22Rv1 (cell line): Measurements from ENCODE around the gene RRN3.
A peak's percentile ranks its signal among the peaks of the same experiment; 100 is the strongest.

Experiments
- H3K27ac ChIP-seq: fragments of 450-650 bp; 2 replicates; pipeline ENCODE4 v1.5.1; 2017
- ZFX ChIP-seq: fragments of 450-650 bp; IDR thresholded peaks from 2 replicates; pipeline ENCODE4 v1.6.1; 2017; ENCODE audit warnings: antibody characterized with exemption, borderline replicate concordance
- TF ChIP-seq, protein P1 (sequence below): fragments of 450-650 bp; IDR thresholded peaks from 2 replicates; pipeline ENCODE4 v1.5.1; 2017; ENCODE audit warnings: mild to moderate bottlenecking

The RRN3 gene

DNA sequence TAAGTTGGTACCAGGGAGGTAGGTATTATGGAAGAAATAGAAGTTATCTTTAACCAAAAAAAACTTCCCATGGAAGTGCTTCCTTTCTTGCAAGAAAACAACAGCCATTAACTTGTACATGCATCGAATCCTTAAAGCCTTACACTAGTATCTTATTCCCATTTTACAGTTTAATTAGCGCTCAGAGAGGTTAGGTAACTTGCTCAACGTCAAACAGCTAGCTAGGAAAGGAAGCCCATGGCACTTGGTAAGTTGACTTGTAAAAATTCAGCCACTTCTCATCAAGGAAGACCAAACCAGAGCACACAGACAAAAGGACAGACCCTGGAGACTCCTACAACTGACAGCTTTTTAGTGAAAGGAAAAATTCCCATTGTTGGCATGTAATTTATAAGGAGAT, 34.7 kb downstream of the RRN3 start:
- no peak overlapping the region for H3K27ac ChIP-seq
- TF ChIP-seq ZFX, result no peak
- TF ChIP-seq, protein P1, sequence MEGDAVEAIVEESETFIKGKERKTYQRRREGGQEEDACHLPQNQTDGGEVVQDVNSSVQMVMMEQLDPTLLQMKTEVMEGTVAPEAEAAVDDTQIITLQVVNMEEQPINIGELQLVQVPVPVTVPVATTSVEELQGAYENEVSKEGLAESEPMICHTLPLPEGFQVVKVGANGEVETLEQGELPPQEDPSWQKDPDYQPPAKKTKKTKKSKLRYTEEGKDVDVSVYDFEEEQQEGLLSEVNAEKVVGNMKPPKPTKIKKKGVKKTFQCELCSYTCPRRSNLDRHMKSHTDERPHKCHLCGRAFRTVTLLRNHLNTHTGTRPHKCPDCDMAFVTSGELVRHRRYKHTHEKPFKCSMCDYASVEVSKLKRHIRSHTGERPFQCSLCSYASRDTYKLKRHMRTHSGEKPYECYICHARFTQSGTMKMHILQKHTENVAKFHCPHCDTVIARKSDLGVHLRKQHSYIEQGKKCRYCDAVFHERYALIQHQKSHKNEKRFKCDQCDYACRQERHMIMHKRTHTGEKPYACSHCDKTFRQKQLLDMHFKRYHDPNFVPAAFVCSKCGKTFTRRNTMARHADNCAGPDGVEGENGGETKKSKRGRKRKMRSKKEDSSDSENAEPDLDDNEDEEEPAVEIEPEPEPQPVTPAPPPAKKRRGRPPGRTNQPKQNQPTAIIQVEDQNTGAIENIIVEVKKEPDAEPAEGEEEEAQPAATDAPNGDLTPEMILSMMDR, result no peak

DNA sequence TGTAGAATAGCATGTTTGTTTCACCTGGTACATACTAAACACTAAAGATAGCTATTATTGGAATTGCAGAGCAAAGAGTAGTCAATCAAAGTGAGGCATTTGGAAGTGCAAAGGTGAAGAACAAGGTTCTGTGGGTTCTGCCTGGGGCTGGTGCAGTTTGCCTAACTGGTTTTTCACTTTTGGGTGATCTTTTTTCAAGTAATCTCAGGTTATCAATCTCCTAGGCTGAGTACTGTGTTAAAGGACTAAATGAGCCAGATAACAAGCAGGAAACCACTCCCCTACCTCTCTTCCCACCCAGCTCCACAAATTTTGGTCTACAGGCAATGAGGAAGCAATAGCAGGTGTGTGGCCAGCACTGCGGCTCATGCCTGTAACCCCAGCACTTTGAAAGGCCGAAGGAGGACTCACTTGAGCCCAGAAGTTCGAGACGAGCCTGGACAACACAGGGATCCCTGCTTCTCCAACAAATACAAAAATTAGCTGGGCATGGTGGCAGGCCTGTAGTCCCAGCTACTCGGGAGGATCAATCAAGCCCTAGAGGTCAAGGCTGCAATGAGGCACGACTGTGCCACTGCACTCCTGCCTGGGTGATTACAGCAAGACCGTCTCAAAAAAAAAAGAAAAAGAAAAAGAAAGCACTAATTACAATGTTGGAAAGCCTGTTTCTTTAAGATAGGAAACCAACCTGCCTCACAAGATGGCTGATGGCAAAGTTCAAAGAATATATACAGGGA, 36.2 kb downstream of the RRN3 start:
- H3K27ac ChIP-seq, result peak overlapping the region; percentile 27; the same call in 1 of the 2 replicates
- TF ChIP-seq, protein P1, result no peak
- TF ChIP-seq ZFX, result no peak

GRCh38 chr16:15055141-15056053, 38.7 kb downstream of the RRN3 start:
- H3K27ac ChIP-seq, result no peak overlapping the region
- TF ChIP-seq, protein P1, result peak; percentile 16; the same call in 1 of the 2 replicates
- no peak for TF ChIP-seq ZFX

GRCh38 chr16:15054357-15055140, 39.5 kb downstream of the RRN3 start:
- H3K27ac ChIP-seq, result no peak overlapping the region
- TF ChIP-seq, protein P1, result no peak
- no peak for TF ChIP-seq ZFX

DNA sequence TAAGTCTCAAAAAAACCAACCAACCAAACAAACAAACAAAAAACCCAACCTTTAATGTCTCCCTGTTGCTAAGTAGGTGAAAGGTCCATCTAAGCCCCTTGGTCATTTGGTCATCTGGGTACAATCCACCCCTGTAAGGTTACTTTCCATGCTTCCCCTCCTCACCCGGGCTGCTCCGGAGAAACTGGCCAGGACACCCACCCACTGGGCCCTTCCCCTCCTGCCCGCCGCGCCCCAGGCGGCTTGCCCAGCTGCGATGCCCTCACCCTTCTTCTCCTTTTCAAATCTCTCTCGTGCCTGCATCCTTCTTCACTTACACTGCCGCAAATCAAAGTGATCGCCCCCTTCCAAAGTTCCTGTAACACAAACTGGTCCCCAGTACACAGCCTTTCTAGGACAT, 40.2 kb downstream of the RRN3 start:
- H3K27ac ChIP-seq, result no peak overlapping the region
- TF ChIP-seq, protein P1, result no peak
- TF ChIP-seq ZFX, result no peak

GRCh38 chr16:15052747-15053476, 41.2 kb downstream of the RRN3 start:
- TF ChIP-seq ZFX, result no peak
- no peak overlapping the region for H3K27ac ChIP-seq
